ENCODE measurements around the gene TACC2.

The TACC2 gene

DNA sequence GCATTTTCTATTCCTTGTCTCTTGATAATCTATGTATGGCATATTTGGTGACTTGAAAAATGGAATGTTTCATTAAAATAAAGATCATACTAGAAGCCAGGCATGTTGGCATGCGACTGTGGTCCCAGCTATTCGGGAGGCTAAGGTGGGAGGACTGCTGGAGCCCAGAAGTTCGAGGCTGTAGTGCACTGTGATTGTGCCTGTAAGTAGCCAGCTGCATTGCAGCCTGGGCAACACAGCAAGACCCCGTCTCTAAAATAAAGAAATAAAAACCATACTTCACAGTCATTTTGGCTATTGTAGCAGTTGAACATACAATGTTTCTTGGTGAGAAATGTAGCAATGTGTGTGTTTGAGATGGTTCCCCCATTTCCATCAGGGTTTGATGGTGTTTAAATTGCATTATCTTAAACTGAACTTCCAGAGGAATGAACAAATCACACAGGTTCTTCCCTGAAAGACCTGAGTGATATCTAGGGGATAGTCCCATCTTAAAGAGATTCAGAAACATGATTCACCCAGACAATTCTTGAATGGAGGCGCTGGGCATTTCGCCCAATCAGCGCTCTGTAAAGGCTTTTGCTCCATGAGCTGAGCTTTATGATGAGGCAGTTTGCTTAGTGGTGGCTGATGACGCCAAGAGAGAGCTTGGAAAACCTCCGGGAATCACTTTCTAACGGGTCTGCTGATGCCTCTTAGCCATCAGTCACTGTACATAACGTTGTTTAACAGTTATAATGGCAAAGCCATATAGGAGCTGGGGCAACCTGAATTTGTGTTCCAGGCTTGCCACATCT lies 262.7 kb downstream of the TACC2 start:
- FAIRE-seq = no peak
- TF ChIP-seq, protein P1, sequence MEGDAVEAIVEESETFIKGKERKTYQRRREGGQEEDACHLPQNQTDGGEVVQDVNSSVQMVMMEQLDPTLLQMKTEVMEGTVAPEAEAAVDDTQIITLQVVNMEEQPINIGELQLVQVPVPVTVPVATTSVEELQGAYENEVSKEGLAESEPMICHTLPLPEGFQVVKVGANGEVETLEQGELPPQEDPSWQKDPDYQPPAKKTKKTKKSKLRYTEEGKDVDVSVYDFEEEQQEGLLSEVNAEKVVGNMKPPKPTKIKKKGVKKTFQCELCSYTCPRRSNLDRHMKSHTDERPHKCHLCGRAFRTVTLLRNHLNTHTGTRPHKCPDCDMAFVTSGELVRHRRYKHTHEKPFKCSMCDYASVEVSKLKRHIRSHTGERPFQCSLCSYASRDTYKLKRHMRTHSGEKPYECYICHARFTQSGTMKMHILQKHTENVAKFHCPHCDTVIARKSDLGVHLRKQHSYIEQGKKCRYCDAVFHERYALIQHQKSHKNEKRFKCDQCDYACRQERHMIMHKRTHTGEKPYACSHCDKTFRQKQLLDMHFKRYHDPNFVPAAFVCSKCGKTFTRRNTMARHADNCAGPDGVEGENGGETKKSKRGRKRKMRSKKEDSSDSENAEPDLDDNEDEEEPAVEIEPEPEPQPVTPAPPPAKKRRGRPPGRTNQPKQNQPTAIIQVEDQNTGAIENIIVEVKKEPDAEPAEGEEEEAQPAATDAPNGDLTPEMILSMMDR (IDR thresholded peaks at IDR 0.05; ENCODE audit: insufficient read depth, missing control alignments) = no peak

DNA sequence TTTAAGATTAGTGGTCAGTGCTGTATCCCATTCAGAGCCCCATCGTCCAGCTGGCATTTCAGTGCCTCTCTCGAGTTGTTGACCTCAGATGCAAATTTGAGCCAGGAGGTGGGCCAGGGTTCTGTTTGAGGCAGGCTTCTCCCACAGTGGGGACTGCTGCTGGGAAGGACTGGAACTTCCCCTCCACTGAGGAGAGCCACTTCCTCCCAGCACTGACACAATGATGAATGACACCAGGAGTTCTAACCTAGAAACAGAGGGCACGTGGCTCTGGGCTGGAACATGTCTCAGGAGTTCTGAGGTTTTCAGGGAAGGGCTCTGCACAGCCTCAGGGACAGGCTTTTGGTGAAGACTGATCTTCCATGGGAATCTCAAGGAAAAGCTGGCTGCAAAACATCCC lies 263.8 kb downstream of the TACC2 start:
- TF ChIP-seq, protein P1 (IDR thresholded peaks at IDR 0.05; ENCODE audit: insufficient read depth, missing control alignments) = no peak
- DNase-seq (ENCODE audit: insufficient read length, low spot score) (no peak), FAIRE-seq (no peak)

More for the DNA sequence above, 262.7 kb downstream of the TACC2 start:
- no peak for DNase-seq (ENCODE audit: insufficient read length, low spot score)

DNA sequence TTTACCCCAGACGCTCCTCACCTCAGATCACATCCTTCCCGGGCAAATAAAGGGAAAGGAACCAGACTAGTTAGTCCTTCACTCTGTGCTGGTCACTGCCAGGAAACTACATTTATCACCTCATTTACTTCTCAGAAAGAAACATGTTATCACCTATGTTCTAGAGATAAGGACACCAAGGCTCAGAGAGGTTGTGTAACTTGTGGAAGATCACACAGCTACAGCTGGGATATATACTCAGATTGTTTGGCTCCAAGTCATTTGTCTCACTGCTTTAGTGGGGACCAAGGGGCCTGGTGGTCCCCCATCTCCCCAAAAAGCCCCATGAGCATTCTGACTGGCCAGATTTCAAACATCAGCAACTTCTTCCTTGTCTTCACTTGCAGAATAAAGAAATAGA lies 264.6 kb downstream of the TACC2 start:
- FAIRE-seq (no peak), DNase-seq (ENCODE audit: insufficient read length, low spot score) (no peak)
- TF ChIP-seq, protein P1 (IDR thresholded peaks at IDR 0.05; ENCODE audit: insufficient read depth, missing control alignments) = no peak

DNA sequence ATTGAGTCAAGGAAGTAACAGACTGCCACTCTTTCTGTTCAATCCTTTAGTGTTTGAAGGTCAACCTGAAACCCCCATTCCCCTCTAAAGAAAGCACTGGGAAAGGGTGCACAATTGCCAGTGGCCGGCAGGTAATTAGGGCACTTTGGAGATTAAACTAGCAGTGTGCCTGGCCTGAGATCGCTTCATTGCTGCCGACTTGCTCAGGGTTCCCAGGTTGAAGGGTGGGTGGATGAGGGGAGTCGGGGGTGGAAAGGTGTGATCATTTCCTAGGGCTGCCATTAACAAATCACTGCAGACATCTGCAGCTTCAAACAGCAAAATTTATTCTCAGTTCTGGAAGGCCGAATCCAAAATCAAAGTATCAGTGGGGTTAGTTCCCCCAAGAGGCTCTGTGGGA lies 265.9 kb downstream of the TACC2 start:
- DNase-seq (ENCODE audit: insufficient read length, low spot score) (no peak), FAIRE-seq (no peak)
- TF ChIP-seq, protein P1 (IDR thresholded peaks at IDR 0.05; ENCODE audit: insufficient read depth, missing control alignments) = no peak

DNA sequence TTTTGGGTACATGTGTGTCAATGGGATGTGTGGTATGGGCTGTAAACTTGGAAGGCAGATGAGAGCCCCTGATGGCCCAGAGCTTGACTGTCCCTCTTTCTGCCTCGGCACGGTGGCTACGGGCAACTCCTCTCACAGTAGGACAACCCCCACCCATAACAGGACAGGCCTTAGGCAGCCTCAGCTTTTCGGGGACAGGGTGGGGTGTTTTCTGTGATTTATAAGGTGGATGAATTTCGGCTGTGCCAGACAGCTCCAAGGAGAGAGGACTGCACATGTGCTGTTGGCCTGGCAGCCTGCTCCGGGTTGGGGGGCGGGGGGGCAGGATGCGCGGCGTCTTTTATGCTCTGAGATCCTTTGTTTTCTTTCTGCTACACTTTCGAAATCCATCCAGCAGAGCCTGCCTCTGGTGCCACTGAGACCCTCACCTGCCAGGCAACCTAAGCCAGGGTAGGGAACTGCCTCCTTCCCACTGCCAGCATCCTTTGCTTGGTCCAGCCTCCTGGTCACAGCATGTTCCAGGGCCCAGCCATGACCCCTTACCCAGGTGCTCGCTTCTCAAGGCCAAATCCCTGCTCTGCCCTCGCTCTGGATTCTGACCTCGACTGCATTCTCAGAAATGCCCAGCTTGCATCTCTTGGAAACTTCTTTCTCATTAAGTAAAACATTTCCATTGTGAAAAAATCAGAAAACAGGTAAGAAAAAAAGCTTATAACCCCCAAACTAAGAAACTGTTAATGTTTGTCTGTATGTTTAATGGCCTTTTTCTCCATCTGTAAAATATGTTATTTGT lies 266.7 kb downstream of the TACC2 start:
- TF ChIP-seq, protein P1 (IDR thresholded peaks at IDR 0.05; ENCODE audit: insufficient read depth, missing control alignments) = no peak
- FAIRE-seq = no peak
- DNase-seq (ENCODE audit: insufficient read length, low spot score) = no peak

DNA sequence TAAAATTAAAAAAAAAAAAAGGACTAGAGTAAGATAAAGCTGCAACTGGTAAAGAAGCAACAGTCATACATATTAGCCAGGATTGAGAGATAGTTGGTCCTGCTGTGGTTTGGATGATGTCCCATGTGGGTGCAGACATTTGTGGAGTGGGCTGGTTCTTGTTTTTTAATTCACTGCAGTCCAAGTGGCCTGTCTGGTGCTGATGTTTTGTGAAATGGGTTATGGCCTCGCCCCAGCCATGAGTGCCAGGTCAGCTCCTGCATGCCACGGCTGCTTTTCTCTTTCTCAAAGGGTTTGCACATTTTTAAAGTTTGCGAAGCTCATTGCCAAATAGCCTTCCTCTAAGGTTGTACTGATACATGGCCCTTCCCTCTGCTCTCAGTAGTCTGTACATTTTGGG lies 268.1 kb downstream of the TACC2 start:
- TF ChIP-seq, protein P1 (IDR thresholded peaks at IDR 0.05; ENCODE audit: insufficient read depth, missing control alignments) = no peak
- FAIRE-seq (no peak), DNase-seq (ENCODE audit: insufficient read length, low spot score) (no peak)

Data from D721Med (cell line).